Trophoblast cell (in vitro differentiated cells and primary cell): ENCODE measurements around the gene RSAD1.
A peak's percentile ranks its signal among the peaks of the same experiment; 100 is the strongest.

Source experiments
- DNase-seq, 2 donors: peaks; one replicate each; pipeline ENCODE4 v3.0.0-alpha.2; 2016
- H2AFZ ChIP-seq: 2 replicates; pipeline ENCODE4 v1.6.1; 2013; ENCODE audit warnings: low read length, moderate library complexity, mild to moderate bottlenecking; ENCODE audit not compliant: insufficient read depth, poor library complexity
- H2AK5ac ChIP-seq: 2 replicates; pipeline ENCODE4 v1.6.1; 2013; ENCODE audit warnings: mild to moderate bottlenecking, low read length
- H2BK120ac ChIP-seq: 2 replicates; pipeline ENCODE4 v1.6.1; 2013; ENCODE audit warnings: low read length, mild to moderate bottlenecking, moderate library complexity; ENCODE audit not compliant: insufficient read depth, poor library complexity
- H2BK12ac ChIP-seq: 2 replicates; pipeline ENCODE4 v1.6.1; 2013; ENCODE audit warnings: mild to moderate bottlenecking, low read length, moderate library complexity
- H2BK5ac ChIP-seq: 2 replicates; pipeline ENCODE4 v1.6.1; 2013; ENCODE audit warnings: low read length, low read depth, moderate library complexity, mild to moderate bottlenecking; ENCODE audit not compliant: poor library complexity
- H3K14ac ChIP-seq: 2 replicates; pipeline ENCODE4 v1.6.1; 2013; ENCODE audit warnings: mild to moderate bottlenecking, low read length
- H3K18ac ChIP-seq: 2 replicates; pipeline ENCODE4 v1.6.1; 2013; ENCODE audit warnings: mild to moderate bottlenecking, low read length
- H3K23ac ChIP-seq: 2 replicates; pipeline ENCODE4 v1.6.1; 2013; ENCODE audit warnings: low read length
- H3K27ac ChIP-seq: 2 replicates; pipeline ENCODE4 v1.5.1; 2013; ENCODE audit warnings: low read depth, mild to moderate bottlenecking, inconsistent platforms, low read length, moderate library complexity
- H3K27me3 ChIP-seq: 2 replicates; pipeline ENCODE4 v1.6.1; 2013; ENCODE audit warnings: inconsistent platforms, mild to moderate bottlenecking, low read length, moderate library complexity; ENCODE audit not compliant: insufficient read depth
- H3K36me3 ChIP-seq, 2 experiments: 1 replicate in 1 of 2; 2 replicates in 1 of 2; pipeline ENCODE4 v1.6.1; 2013; ENCODE audit warnings: low read length in 2 of 2, mild to moderate bottlenecking in 2 of 2, moderate library complexity in 1 of 2; ENCODE audit not compliant: insufficient read depth in 2 of 2, control insufficient read depth in 1 of 2
- H3K4ac ChIP-seq: 2 replicates; pipeline ENCODE4 v1.6.1; 2013; ENCODE audit warnings: low read depth, mild to moderate bottlenecking, low read length, moderate library complexity
- H3K4me1 ChIP-seq, 2 experiments: 1 replicate in 1 of 2; 2 replicates in 1 of 2; pipeline ENCODE4 v1.6.1; 2013; ENCODE audit warnings: low read length in 2 of 2, mild to moderate bottlenecking in 2 of 2, moderate library complexity in 1 of 2; ENCODE audit not compliant: insufficient read depth in 2 of 2, control insufficient read depth in 1 of 2
- H3K4me2 ChIP-seq: 2 replicates; pipeline ENCODE4 v1.6.1; 2013; ENCODE audit warnings: inconsistent platforms, mild to moderate bottlenecking, low read length, moderate library complexity
- H3K4me3 ChIP-seq: 2 replicates; pipeline ENCODE4 v1.5.1; 2013; ENCODE audit warnings: mild to moderate bottlenecking, low read depth, low read length, inconsistent platforms
- H3K79me1 ChIP-seq: one replicate; pipeline ENCODE4 v1.6.1; 2013; ENCODE audit warnings: low read length
- H3K79me2 ChIP-seq: 2 replicates; pipeline ENCODE4 v1.6.1; 2013; ENCODE audit warnings: low read length, mild to moderate bottlenecking; ENCODE audit not compliant: control insufficient read depth, insufficient read depth, poor library complexity
- H3K9ac ChIP-seq: 2 replicates; pipeline ENCODE4 v1.6.1; 2013; ENCODE audit warnings: mild to moderate bottlenecking, low read length
- H3K9me3 ChIP-seq: 2 replicates; pipeline ENCODE4 v1.6.1; 2013; ENCODE audit warnings: low read depth, mild to moderate bottlenecking, control low read depth, inconsistent platforms, low read length; ENCODE audit not compliant: insufficient read depth
- H4K12ac ChIP-seq: 2 replicates; pipeline ENCODE4 v1.6.1; 2013; ENCODE audit warnings: low read depth, mild to moderate bottlenecking, low read length, moderate library complexity
- H4K8ac ChIP-seq: 2 replicates; pipeline ENCODE4 v1.6.1; 2013; ENCODE audit warnings: low read depth, mild to moderate bottlenecking, low read length, moderate library complexity
- H4K91ac ChIP-seq: one replicate; pipeline ENCODE4 v1.6.1; 2013; ENCODE audit warnings: low read depth, mild to moderate bottlenecking, low read length, moderate library complexity
- WGBS: extraction: QIAGEN DNeasy Blood & Tissue Kit; methylation state at CpG from one replicate; pipeline ENCODE4 v1.1.7; 2013; ENCODE audit warnings: missing lambda C conversion rate; ENCODE audit not compliant: insufficient read length, insufficient coverage; ENCODE audit errors: extremely low coverage; 5-methylcytosine and 5-hydroxymethylcytosine counted together

Gene RSAD1

GRCh38 chr17:50464736-50465135 lies 13.9 kb upstream of the RSAD1 start:
- peaks cover 2% of the 10 kb centered on the region for H3K27me3 ChIP-seq
- H3K4me3 ChIP-seq = peak overlapping the region; percentile 31
- H4K8ac ChIP-seq = no peak overlapping the region
- H3K4me2 ChIP-seq = no peak overlapping the region
- H3K4me1 ChIP-seq = peaks cover 2 to 4% of the 10 kb centered on the region in 2 experiments
- H3K14ac ChIP-seq = no peak overlapping the region
- no peak for DNase-seq
- H3K18ac ChIP-seq = no peak overlapping the region
- H3K27ac ChIP-seq = no peak overlapping the region
- H3K23ac ChIP-seq = no peak overlapping the region
- WGBS = no CpG with 5 or more reads among the region's 4 CpGs
- no peak overlapping the region for H2AK5ac ChIP-seq
- no peak overlapping the region for H3K4ac ChIP-seq
- H3K79me1 ChIP-seq = no peaks in the 10 kb centered on the region
- H2AFZ ChIP-seq = no peak overlapping the region
- H3K36me3 ChIP-seq = peaks cover 40 to 42% of the 10 kb centered on the region in 2 experiments
- H4K12ac ChIP-seq = no peak overlapping the region
- no peaks in the 10 kb centered on the region for H3K79me2 ChIP-seq
- H2BK5ac ChIP-seq = no peak overlapping the region
- no peak overlapping the region for H4K91ac ChIP-seq
- no peak overlapping the region for H3K9ac ChIP-seq
- peaks cover 16% of the 10 kb centered on the region for H3K9me3 ChIP-seq
- no peak overlapping the region for H2BK12ac ChIP-seq
- H2BK120ac ChIP-seq = no peak overlapping the region

GRCh38 chr17:50465171-50465570 lies 13.5 kb upstream of the RSAD1 start:
- H3K14ac ChIP-seq = no peak overlapping the region

GRCh38 chr17:50465635-50466034 lies 13.0 kb upstream of the RSAD1 start:
- no peak overlapping the region for H3K18ac ChIP-seq
- WGBS = no CpG with 5 or more reads among the region's 9 CpGs

More at GRCh38 chr17:50465171-50465570, 13.5 kb upstream of the RSAD1 start:
- WGBS = no CpG with 5 or more reads among the region's 6 CpGs
- Histone ChIP-seq H2AK5ac (no peak overlapping the region), H2BK12ac (no peak overlapping the region), H3K79me2 (no peaks in the 10 kb centered on the region), H4K91ac (no peak overlapping the region), H3K79me1 (no peaks in the 10 kb centered on the region), H3K9me3 (peaks cover 16% of the 10 kb centered on the region), H3K23ac (no peak overlapping the region), H3K27me3 (peaks cover 2% of the 10 kb centered on the region), H3K4me2 (no peak overlapping the region), H4K12ac (no peak overlapping the region), H2BK5ac (no peak overlapping the region), H3K36me3 (peaks cover 40 to 42% of the 10 kb centered on the region in 2 experiments), H3K4ac (no peak overlapping the region), H3K4me1 (peaks cover 2 to 4% of the 10 kb centered on the region in 2 experiments), H3K27ac (no peak overlapping the region), H3K4me3 (no peak overlapping the region), H2BK120ac (no peak overlapping the region), H3K9ac (no peak overlapping the region), H2AFZ (no peak overlapping the region), H4K8ac (no peak overlapping the region), H3K18ac (no peak overlapping the region)
- no peak for DNase-seq

GRCh38 chr17:50466371-50467113 lies 12.1 kb upstream of the RSAD1 start:
- no peak overlapping the region for H3K14ac ChIP-seq
- WGBS = no CpG with 5 or more reads among the region's 9 CpGs
- H2BK5ac ChIP-seq = no peak overlapping the region
- no peak overlapping the region for H3K27ac ChIP-seq
- H4K8ac ChIP-seq = no peak overlapping the region
- no peaks in the 10 kb centered on the region for H3K79me1 ChIP-seq
- H3K9ac ChIP-seq = no peak overlapping the region
- H3K27me3 ChIP-seq = peaks cover 2% of the 10 kb centered on the region
- H4K12ac ChIP-seq = no peak overlapping the region
- H3K4me2 ChIP-seq = no peak overlapping the region
- H2BK12ac ChIP-seq = no peak overlapping the region
- H4K91ac ChIP-seq = no peak overlapping the region
- H3K4me3 ChIP-seq = no peak overlapping the region
- no peaks in the 10 kb centered on the region for H3K79me2 ChIP-seq
- H3K36me3 ChIP-seq = peaks cover 40 to 43% of the 10 kb centered on the region in 2 experiments
- H3K4ac ChIP-seq = no peak overlapping the region
- no peak for DNase-seq
- peaks cover 16% of the 10 kb centered on the region for H3K9me3 ChIP-seq
- no peak overlapping the region for H3K18ac ChIP-seq
- no peak overlapping the region for H3K23ac ChIP-seq
- peaks cover 2 to 4% of the 10 kb centered on the region in 2 experiments for H3K4me1 ChIP-seq
- no peak overlapping the region for H2AFZ ChIP-seq
- no peak overlapping the region for H2AK5ac ChIP-seq
- H2BK120ac ChIP-seq = no peak overlapping the region

More at GRCh38 chr17:50465635-50466034, 13.0 kb upstream of the RSAD1 start:
- no peaks in the 10 kb centered on the region for H3K79me2 ChIP-seq
- peaks cover 2 to 4% of the 10 kb centered on the region in 2 experiments for H3K4me1 ChIP-seq
- no peak overlapping the region for H3K27ac ChIP-seq
- no peak overlapping the region for H3K4ac ChIP-seq
- H4K91ac ChIP-seq = no peak overlapping the region
- H3K14ac ChIP-seq = no peak overlapping the region
- H4K8ac ChIP-seq = no peak overlapping the region
- H3K9me3 ChIP-seq = peaks cover 16% of the 10 kb centered on the region
- peaks cover 40% of the 10 kb centered on the region in 2 experiments for H3K36me3 ChIP-seq
- H3K79me1 ChIP-seq = no peaks in the 10 kb centered on the region
- H2BK120ac ChIP-seq = no peak overlapping the region
- no peak overlapping the region for H2BK5ac ChIP-seq
- no peak overlapping the region for H3K9ac ChIP-seq
- no peak overlapping the region for H3K4me3 ChIP-seq
- no peak overlapping the region for H4K12ac ChIP-seq
- H3K27me3 ChIP-seq = peaks cover 2% of the 10 kb centered on the region
- H2AFZ ChIP-seq = no peak overlapping the region
- no peak overlapping the region for H2AK5ac ChIP-seq
- no peak for DNase-seq
- no peak overlapping the region for H3K4me2 ChIP-seq
- no peak overlapping the region for H3K23ac ChIP-seq
- no peak overlapping the region for H2BK12ac ChIP-seq
